H1 (cell line): ENCODE data around the gene TTC6. TPM values are rescaled to one million over a fixed set of nuclear protein-coding genes. Genes with fewer than 3 reads are reported as not detected.

Experiments
- CTCF ChIA-PET: fragments of 300-600 bp; sonication (Branson Sonifier 250); formaldehyde crosslinking; loops from one replicate; lab custom pipeline; 2021; ENCODE audit not compliant: partially characterized antibody; lab: Charles Lee
- POLR2A ChIA-PET: fragments of 300-600 bp; sonication (Branson Sonifier 250); formaldehyde crosslinking; loops from one replicate; lab custom pipeline; 2021; ENCODE audit warnings: inconsistent platforms; ENCODE audit not compliant: partially characterized antibody; lab: Charles Lee
- DNase-seq, 2 experiments: peaks; one replicate each; pipeline versions ENCODE4 v3.0.0 to v3.0.0-alpha.2; 2010 to 2022; ENCODE audit warnings: low spot score in 2 of 2, low read depth in 1 of 2, mixed read lengths in 1 of 2
- FAIRE-seq: peaks from 2 replicates; lab custom pipeline; 2011; peaks lifted over from hg19 to GRCh38; lab: Jason Lieb, UNC
- H2AFZ ChIP-seq: 2 replicates; pipeline ENCODE4 v1.8.1; 2012; ENCODE audit warnings: low read length, inconsistent platforms
- H2AK5ac ChIP-seq: 2 replicates; pipeline ENCODE4 v1.6.1; 2013; ENCODE audit warnings: low read depth, low read length
- H2BK120ac ChIP-seq: replicated peaks from 2 replicates; pipeline ENCODE3; 2013; ENCODE audit warnings: low read depth, low read length, inconsistent platforms
- H2BK12ac ChIP-seq: 2 replicates; pipeline ENCODE4 v1.6.1; 2013; ENCODE audit warnings: low read depth, low read length
- H2BK15ac ChIP-seq: 2 replicates; pipeline ENCODE4 v1.6.1; 2013; ENCODE audit warnings: low read length
- H2BK20ac ChIP-seq: 2 replicates; pipeline ENCODE4 v1.6.1; 2013; ENCODE audit warnings: low read length
- H2BK5ac ChIP-seq: 2 replicates; pipeline ENCODE4 v1.6.1; 2013; ENCODE audit warnings: low read depth, low read length
- H3K14ac ChIP-seq: 2 replicates; pipeline ENCODE4 v1.6.1; 2013; ENCODE audit warnings: inconsistent platforms; ENCODE audit not compliant: insufficient read length
- H3K18ac ChIP-seq: 2 replicates; pipeline ENCODE4 v1.6.1; 2013; ENCODE audit warnings: low read length; ENCODE audit errors: extremely low read depth
- H3K23ac ChIP-seq: 2 replicates; pipeline ENCODE4 v1.6.1; 2013; ENCODE audit warnings: inconsistent platforms; ENCODE audit not compliant: insufficient read length
- H3K23me2 ChIP-seq: 2 replicates; pipeline ENCODE4 v1.6.1; 2013; ENCODE audit warnings: low read depth, low read length
- H3K27ac ChIP-seq: 2 replicates; pipeline ENCODE4 v1.6.1; 2011; ENCODE audit warnings: low read depth, low read length, inconsistent platforms
- H3K27me3 ChIP-seq, 4 experiments: replicated peaks in 1 of 4; 1 replicate in 1 of 4; 2 replicates in 3 of 4; pipeline versions ENCODE4 v1.6.1 to v1.8.1; 2011 to 2013; ENCODE audit warnings: low read length in 3 of 4, mild to moderate bottlenecking in 3 of 4, inconsistent platforms in 2 of 4, mixed read lengths in 2 of 4, moderate library complexity in 1 of 4; ENCODE audit not compliant: control insufficient read depth in 3 of 4, insufficient read depth in 3 of 4; ENCODE audit errors: extremely low read depth in 1 of 4
- H3K36me3 ChIP-seq, 4 experiments: 2 replicates each; pipeline versions ENCODE4 v1.6.1 to v1.8.1; 2011 to 2013; ENCODE audit warnings: mild to moderate bottlenecking in 4 of 4, low read length in 3 of 4, moderate library complexity in 2 of 4, control low read depth in 1 of 4, inconsistent platforms in 1 of 4; ENCODE audit not compliant: insufficient read depth in 4 of 4, control insufficient read depth in 2 of 4
- H3K4ac ChIP-seq: replicated peaks from 2 replicates; pipeline ENCODE3; 2013; ENCODE audit warnings: low read length, low read depth, mixed read lengths, inconsistent platforms; ENCODE audit not compliant: insufficient read length
- H3K4me1 ChIP-seq, 4 experiments: replicated peaks in 1 of 4; 1 replicate in 1 of 4; 2 replicates in 3 of 4; pipeline versions ENCODE4 v1.6.1 to v1.8.1; 2011 to 2013; ENCODE audit warnings: low read length in 3 of 4, inconsistent platforms in 2 of 4, mixed read lengths in 1 of 4; ENCODE audit not compliant: insufficient read depth in 4 of 4, control insufficient read depth in 3 of 4
- H3K4me2 ChIP-seq, 2 experiments: 2 replicates each; pipeline versions ENCODE4 v1.6.1 to v1.8.1; 2011 to 2013; ENCODE audit warnings: low read depth in 2 of 2, low read length in 2 of 2, control low read depth in 1 of 2, inconsistent platforms in 1 of 2, mild to moderate bottlenecking in 1 of 2; ENCODE audit not compliant: insufficient read depth in 1 of 2
- H3K4me3 ChIP-seq, 4 experiments: fragments of 200-600, 300-600 bp in 1 of 4; sonication (generic), shearing (Covaris generic), sonication (Bioruptor Twin) in 1 of 4; 2 replicates each; pipeline versions ENCODE4 v1.5.1 to v1.8.1; 2011 to 2016; ENCODE audit warnings: low read length in 4 of 4, low read depth in 3 of 4, control low read depth in 2 of 4, inconsistent platforms in 2 of 4, mild to moderate bottlenecking in 2 of 4, mixed read lengths in 1 of 4, moderate library complexity in 1 of 4; ENCODE audit not compliant: insufficient read depth in 2 of 4; ENCODE audit errors: extremely low read depth in 1 of 4
- H3K56ac ChIP-seq: replicated peaks from 2 replicates; pipeline ENCODE3; 2013; ENCODE audit warnings: low read depth, mild to moderate bottlenecking, mixed read lengths, low read length, inconsistent platforms; ENCODE audit not compliant: insufficient read length
- H3K79me1 ChIP-seq: 2 replicates; pipeline ENCODE4 v1.6.1; 2013; ENCODE audit warnings: low read depth, low read length, control low read depth
- H3K79me2 ChIP-seq, 2 experiments: 2 replicates each; pipeline versions ENCODE4 v1.6.1 to v1.8.1; 2012 to 2013; ENCODE audit warnings: low read length in 2 of 2, mild to moderate bottlenecking in 2 of 2, inconsistent platforms in 1 of 2; ENCODE audit not compliant: insufficient read depth in 2 of 2, control insufficient read depth in 1 of 2
- H3K9ac ChIP-seq, 4 experiments: replicated peaks in 1 of 4; 1 replicate in 1 of 4; 2 replicates in 3 of 4; pipeline versions ENCODE4 v1.6.1 to v1.8.1; 2011 to 2013; ENCODE audit warnings: low read depth in 3 of 4, low read length in 3 of 4, control low read depth in 2 of 4, mild to moderate bottlenecking in 2 of 4, moderate library complexity in 2 of 4, inconsistent platforms in 1 of 4; ENCODE audit errors: extremely low read depth in 1 of 4
- H3K9me3 ChIP-seq, 2 experiments: 2 replicates each; pipeline versions ENCODE4 v1.6.1 to v1.8.1; 2012 to 2013; ENCODE audit warnings: mild to moderate bottlenecking in 2 of 2, moderate library complexity in 2 of 2, control low read depth in 1 of 2, inconsistent platforms in 1 of 2, low read depth in 1 of 2, low read length in 1 of 2, mixed read lengths in 1 of 2; ENCODE audit not compliant: insufficient read depth in 2 of 2
- H4K20me1 ChIP-seq, 2 experiments: replicated peaks in 1 of 2; 2 replicates each; pipeline versions ENCODE3 to v1.8.1; 2011 to 2013; ENCODE audit warnings: inconsistent platforms in 2 of 2, low read length in 2 of 2, mild to moderate bottlenecking in 1 of 2; ENCODE audit not compliant: insufficient read depth in 2 of 2, control insufficient read depth in 1 of 2
- H4K5ac ChIP-seq: 2 replicates; pipeline ENCODE4 v1.6.1; 2013; ENCODE audit warnings: low read length, low read depth, mixed read lengths, inconsistent platforms; ENCODE audit not compliant: insufficient read length
- H4K8ac ChIP-seq: 2 replicates; pipeline ENCODE4 v1.8.0; 2013; ENCODE audit warnings: mild to moderate bottlenecking, moderate library complexity, low read length, inconsistent platforms; ENCODE audit not compliant: insufficient read depth; ENCODE audit errors: extremely low read depth
- H4K91ac ChIP-seq: replicated peaks from 2 replicates; pipeline ENCODE3; 2013; ENCODE audit warnings: low read length, mixed read lengths, inconsistent platforms; ENCODE audit not compliant: insufficient read length
- BCL11A ChIP-seq, 2 experiments: IDR thresholded peaks; one replicate each; pipeline ENCODE4 v1.6.1; 2011; ENCODE audit warnings: low read depth in 2 of 2, low read length in 2 of 2, mild to moderate bottlenecking in 2 of 2
- CREB1 ChIP-seq: IDR thresholded peaks from 2 replicates; pipeline ENCODE4 v1.6.1; 2012; ENCODE audit warnings: inconsistent platforms
- CTBP2 ChIP-seq: IDR thresholded peaks from 2 replicates; pipeline ENCODE4 v1.7.0; 2011; ENCODE audit warnings: borderline replicate concordance, mild to moderate bottlenecking, moderate library complexity, mixed read lengths, low read length; ENCODE audit not compliant: insufficient read depth, insufficient read length
- E2F6 ChIP-seq: IDR thresholded peaks from 2 replicates; pipeline ENCODE4 v1.6.1; 2012; ENCODE audit warnings: inconsistent platforms
- GABPA ChIP-seq: IDR thresholded peaks from 2 replicates; pipeline ENCODE4 v1.6.1; 2011; ENCODE audit warnings: mild to moderate bottlenecking, low read length, moderate library complexity, borderline replicate concordance; ENCODE audit not compliant: insufficient read depth
- HDAC2 ChIP-seq, 2 experiments: fragments of 300-600 bp in 1 of 2; sonication (generic) in 1 of 2; IDR thresholded peaks; 2 replicates each; pipeline ENCODE4 v1.6.1; 2011 to 2012; ENCODE audit warnings: low read depth in 2 of 2, low read length in 2 of 2, mild to moderate bottlenecking in 2 of 2, moderate library complexity in 2 of 2, borderline replicate concordance in 1 of 2, inconsistent platforms in 1 of 2
- POLR2A ChIP-seq, 2 experiments: IDR thresholded peaks; 1 replicate in 1 of 2; 2 replicates in 1 of 2; pipeline ENCODE4 v1.6.1; 2011; ENCODE audit warnings: low read depth in 2 of 2, low read length in 2 of 2, mild to moderate bottlenecking in 2 of 2; ENCODE audit errors: control extremely low read depth in 1 of 2
- POLR2AphosphoS5 ChIP-seq: IDR thresholded peaks from 2 replicates; pipeline ENCODE4 v1.6.1; 2011; ENCODE audit warnings: low read depth, low read length
- POU5F1 ChIP-seq: IDR thresholded peaks from 2 replicates; pipeline ENCODE4 v1.6.1; 2011; ENCODE audit warnings: low read depth, mild to moderate bottlenecking, low read length, moderate library complexity
- RBBP5 ChIP-seq: IDR thresholded peaks from 2 replicates; pipeline ENCODE4 v1.7.1; 2012; ENCODE audit warnings: low read depth, mild to moderate bottlenecking, inconsistent platforms, low read length, moderate library complexity, borderline replicate concordance
- TAF1 ChIP-seq: IDR thresholded peaks from 2 replicates; pipeline ENCODE4 v1.6.1; 2011; ENCODE audit warnings: mild to moderate bottlenecking, low read depth, low read length
- TBP ChIP-seq: IDR thresholded peaks from 2 replicates; pipeline ENCODE4 v1.6.1; 2011; ENCODE audit warnings: low read depth, low read length, improper control_type of control experiment
- TCF12 ChIP-seq: IDR thresholded peaks from 2 replicates; pipeline ENCODE4 v1.6.1; 2011; ENCODE audit warnings: low read depth, mild to moderate bottlenecking, low read length
- ZNF274 ChIP-seq: IDR thresholded peaks from 2 replicates; pipeline ENCODE4 v1.7.0; 2012; ENCODE audit warnings: low read length, borderline replicate concordance; ENCODE audit errors: extremely low read depth
- WGBS, 2 experiments: shearing (Covaris generic) in 1 of 2; methylation state at CpG; one replicate each; pipeline versions ENCODE4 v1.1.6 to v1.1.7; 2013 to 2015; ENCODE audit warnings: low lambda C conversion rate in 2 of 2, mixed read lengths in 2 of 2, inconsistent platforms in 1 of 2, low coverage in 1 of 2, missing lambda C conversion rate in 1 of 2; ENCODE audit not compliant: insufficient replicate concordance in 2 of 2, insufficient coverage in 1 of 2, insufficient read length in 1 of 2; ENCODE audit errors: extremely low coverage in 1 of 2, missing lambda C conversion rate in 1 of 2; 5-methylcytosine and 5-hydroxymethylcytosine counted together
- polyA plus RNA-seq, 7 experiments: library from polyadenylated mRNA; depleted of rRNA in 3 of 7; stranded (reverse) in 5 of 7; unstranded in 2 of 7; fragments of >200 nt in 5 of 7; fragments of 200-250 nt in 2 of 7; gene quantifications; 1 replicate in 5 of 7; 2 replicates in 1 of 7; 4 replicates in 1 of 7; pipeline versions ENCODE4 v1.2.1 to v1.2.3, GENCODE V29; 2011 to 2013; ENCODE audit warnings: missing spikeins in 2 of 7, mixed read lengths in 2 of 7
- total RNA-seq: library from RNA; stranded (reverse); fragmentation: NEBNext Ultra II Directional; extraction: Animal tissue kit (Norgen Biotek cat#: 25700); gene quantifications from 2 replicates; pipeline ENCODE4 v1.2.1, GENCODE V29; 2021
- TF ChIP-seq, protein P1 (sequence below): IDR thresholded peaks from 2 replicates; pipeline ENCODE4 v1.6.1; 2012; ENCODE audit warnings: inconsistent platforms

Gene TTC6
- total and polyA plus RNA-seq, 2 of the 8 experiments (the other 6 are each of a cell fraction or from before 2014, with no cell fraction given): 0.02 TPM; not detected in 1

DNA sequence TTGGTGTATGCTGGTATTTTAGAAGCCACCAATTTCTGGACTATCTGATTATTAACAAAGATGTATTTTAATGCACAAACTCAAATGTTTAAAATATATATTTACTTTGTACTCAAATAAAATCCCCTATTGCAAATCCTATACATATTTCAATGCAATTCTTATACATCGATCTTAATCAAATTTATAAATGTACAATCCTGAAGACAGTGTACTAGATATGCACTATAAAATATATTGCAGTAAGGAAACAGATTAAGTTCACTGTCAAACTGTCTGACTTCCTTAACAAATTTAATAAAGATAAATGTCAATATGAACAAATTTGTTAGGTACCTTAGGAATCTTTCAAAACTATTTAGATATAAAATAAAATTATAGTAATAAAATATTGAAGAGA is 44.3 kb upstream of the TTC6 start:
- H4K8ac ChIP-seq: no peak overlapping the region
- 88% methylated on average over 1 of the region's 1 CpG; no CpG with 5 or more reads in 1 of the 2 experiments for WGBS, 2 experiments
- H2BK20ac ChIP-seq: no peak overlapping the region
- H3K4me2 ChIP-seq: no peak overlapping the region
- no peak overlapping the region for H2AFZ ChIP-seq
- no peak overlapping the region for H2BK12ac ChIP-seq
- POLR2A ChIA-PET: no interaction called here
- DNase-seq: no peak
- TF ChIP-seq POU5F1 (no peak), POLR2AphosphoS5 (no peak), POLR2A (IDR thresholded peaks at IDR 0.05; ENCODE audit: control extremely low read depth in 1 of 2, low read depth in 2 of 2, low read length in 2 of 2) (no peak), TAF1 (no peak), RBBP5 (no peak), CTBP2 (no peak), ZNF274 (no peak), HDAC2 (IDR thresholded peaks at IDR 0.05; ENCODE audit: borderline replicate concordance in 1 of 2, low read depth in 2 of 2, low read length in 2 of 2) (no peak), TBP (no peak), GABPA (no peak), TCF12 (no peak), BCL11A (IDR thresholded peaks at IDR 0.05; ENCODE audit: low read depth in 2 of 2, low read length in 2 of 2) (no peak), CREB1 (no peak), E2F6 (no peak)
- TF ChIP-seq, protein P1, sequence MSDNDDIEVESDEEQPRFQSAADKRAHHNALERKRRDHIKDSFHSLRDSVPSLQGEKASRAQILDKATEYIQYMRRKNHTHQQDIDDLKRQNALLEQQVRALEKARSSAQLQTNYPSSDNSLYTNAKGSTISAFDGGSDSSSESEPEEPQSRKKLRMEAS: no peak
- H3K79me1 ChIP-seq: no peaks in the 10 kb centered on the region
- H3K79me2 ChIP-seq: no peaks in the 10 kb centered on the region
- no peak overlapping the region for H3K4ac ChIP-seq
- H3K27me3 ChIP-seq: no peaks in the 10 kb centered on the region
- H3K4me3 ChIP-seq: no peak overlapping the region
- no peak overlapping the region for H3K27ac ChIP-seq
- H3K36me3 ChIP-seq: no peaks in the 10 kb centered on the region
- H3K9ac ChIP-seq: no peak overlapping the region
- FAIRE-seq: no peak
- H2BK5ac ChIP-seq: no peak overlapping the region
- no peak overlapping the region for H2BK120ac ChIP-seq
- H3K56ac ChIP-seq: no peak overlapping the region
- no peak overlapping the region for H3K23ac ChIP-seq
- CTCF ChIA-PET: no interaction called here
- H4K91ac ChIP-seq: no peak overlapping the region
- H2AK5ac ChIP-seq: no peak overlapping the region
- H3K4me1 ChIP-seq: no peaks in the 10 kb centered on the region
- no peak overlapping the region for H3K14ac ChIP-seq
- no peak overlapping the region for H3K18ac ChIP-seq
- H3K9me3 ChIP-seq: peaks cover 0 to 9% of the 10 kb centered on the region in 2 experiments; a peak in 1 of 4 replicates
- no peak overlapping the region for H4K5ac ChIP-seq
- H2BK15ac ChIP-seq: no peak overlapping the region
- no peaks in the 10 kb centered on the region for H4K20me1 ChIP-seq
- H3K23me2 ChIP-seq: no peaks in the 10 kb centered on the region
